ENCODE measurements around the gene GALK1. TPM values are rescaled to one million over a fixed set of nuclear protein-coding genes. Genes with fewer than 3 reads are reported as not detected.
A peak's percentile ranks its signal among the peaks of the same experiment; 100 is the strongest.

GALK1 gene
- total RNA-seq, 1 experiment from 2014 or later, result 35.8 TPM

GRCh38 chr17:75757086-75757681, 7.8 kb downstream of the GALK1 start:
- H3K4me3 ChIP-seq (ENCODE audit: low read depth in 2 of 2, low read length in 2 of 2), result no peak overlapping the region
- no peaks in the 10 kb centered on the region for H3K9me3 ChIP-seq (ENCODE audit: control insufficient read depth, insufficient read depth, low read depth, low read length)
- TF ChIP-seq POLR2AphosphoS5 (IDR thresholded peaks at IDR 0.05; ENCODE audit: low read depth, low read length) (no peak), SIN3A (IDR thresholded peaks at IDR 0.05; ENCODE audit: borderline replicate concordance, insufficient read depth, low read depth, low read length) (no peak), TCF7L2 (IDR thresholded peaks at IDR 0.05; ENCODE audit: low read depth, low read length) (no peak), CTCF (IDR thresholded peaks at IDR 0.05) (no peak), REST (IDR thresholded peaks at IDR 0.05; ENCODE audit: insufficient read depth in 1 of 2, low read depth in 2 of 2, low read length in 1 of 2) (no peak)
- H3K27ac ChIP-seq (ENCODE audit: low read length), result no peak overlapping the region
- intact Hi-C loops (cut with micrococcal nuclease; ENCODE audit: unreplicated experiment), result no loop called here
- ATAC-seq (no peak), DNase-seq (ENCODE audit: low read depth, low spot score) (no peak)
- H3K27me3 ChIP-seq (ENCODE audit: control insufficient read depth, insufficient read depth, low read length), result no peaks in the 10 kb centered on the region
- CTCF ChIA-PET, result no interaction called here
- H3K36me3 ChIP-seq (ENCODE audit: control insufficient read depth, insufficient read depth, low read length), result no peaks in the 10 kb centered on the region
- in situ Hi-C loops (cut with HindIII; ENCODE audit: low pct_unique_long_range_greater_than_20kb, low sequenced_read_pairs), result no loop called here
- no TSS peak for BruUV-seq (replicated peaks)
- H3K4me1 ChIP-seq (ENCODE audit: control insufficient read depth, insufficient read depth, low read length), result peaks cover 11% of the 10 kb centered on the region
- POLR2A ChIA-PET, result interaction anchor here (0.6 to 0.7 kb wide), 2 partner anchors 16 to 134 kb away, joined by 3 to 4 read pairs; no protein-coding TSS in a partner anchor

DNA sequence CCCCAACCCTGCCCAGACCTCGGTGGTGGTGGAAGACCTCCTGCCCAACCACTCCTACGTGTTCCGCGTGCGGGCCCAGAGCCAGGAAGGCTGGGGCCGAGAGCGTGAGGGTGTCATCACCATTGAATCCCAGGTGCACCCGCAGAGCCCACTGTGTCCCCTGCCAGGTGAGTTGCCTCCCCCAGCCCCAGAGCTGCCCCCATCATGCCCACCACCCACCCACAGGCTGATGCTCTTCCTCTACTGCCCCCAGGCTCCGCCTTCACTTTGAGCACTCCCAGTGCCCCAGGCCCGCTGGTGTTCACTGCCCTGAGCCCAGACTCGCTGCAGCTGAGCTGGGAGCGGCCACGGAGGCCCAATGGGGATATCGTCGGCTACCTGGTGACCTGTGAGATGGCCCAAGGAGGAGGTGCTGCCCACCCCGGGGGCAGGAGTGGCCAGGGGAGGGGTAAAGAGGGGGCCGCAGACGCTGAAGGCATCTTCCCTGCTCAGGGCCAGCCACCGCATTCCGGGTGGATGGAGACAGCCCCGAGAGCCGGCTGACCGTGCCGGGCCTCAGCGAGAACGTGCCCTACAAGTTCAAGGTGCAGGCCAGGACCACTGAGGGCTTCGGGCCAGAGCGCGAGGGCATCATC, 8.4 kb downstream of the GALK1 start:
- TF ChIP-seq TCF7L2 (IDR thresholded peaks at IDR 0.05; ENCODE audit: low read depth, low read length) (no peak), REST (IDR thresholded peaks at IDR 0.05; ENCODE audit: insufficient read depth in 1 of 2, low read depth in 2 of 2, low read length in 1 of 2) (no peak), POLR2AphosphoS5 (IDR thresholded peaks at IDR 0.05; ENCODE audit: low read depth, low read length) (no peak), SIN3A (IDR thresholded peaks at IDR 0.05; ENCODE audit: borderline replicate concordance, insufficient read depth, low read depth, low read length) (no peak), CTCF (IDR thresholded peaks at IDR 0.05) (no peak)
- in situ Hi-C loops (cut with HindIII; ENCODE audit: low pct_unique_long_range_greater_than_20kb, low sequenced_read_pairs) (no loop called here), intact Hi-C loops (cut with micrococcal nuclease; ENCODE audit: unreplicated experiment) (no loop called here)
- ChIA-PET CTCF (no interaction called here), POLR2A (interaction anchor here (0.7 kb wide), 1 partner anchor 16 kb away, joined by 4 read pairs; no protein-coding TSS in a partner anchor)
- no peaks in the 10 kb centered on the region for H3K27me3 ChIP-seq (ENCODE audit: control insufficient read depth, insufficient read depth, low read length)
- ATAC-seq, result no peak
- no peaks in the 10 kb centered on the region for H3K9me3 ChIP-seq (ENCODE audit: control insufficient read depth, insufficient read depth, low read depth, low read length)
- no peak for DNase-seq (ENCODE audit: low read depth, low spot score)
- BruUV-seq (replicated peaks), result TSS peak; percentile 76
- H3K36me3 ChIP-seq (ENCODE audit: control insufficient read depth, insufficient read depth, low read length), result no peaks in the 10 kb centered on the region
- H3K4me3 ChIP-seq (ENCODE audit: low read depth in 2 of 2, low read length in 2 of 2), result no peak overlapping the region
- peaks cover 11% of the 10 kb centered on the region for H3K4me1 ChIP-seq (ENCODE audit: control insufficient read depth, insufficient read depth, low read length)
- no peak overlapping the region for H3K27ac ChIP-seq (ENCODE audit: low read length)

Data from Panc1 (cell line).